Pulmonary artery endothelial cell (primary cell): ENCODE results near the gene ITFG2. TPM values are rescaled to one million over a fixed set of nuclear protein-coding genes. Genes with fewer than 3 reads are reported as not detected.
"Not testable (repeated sequence)": the region's sequence is repeated elsewhere in the genome, so short reads cannot be mapped to it uniquely, and the experiment has no call there.

Source experiments
- DNase-seq: peaks from one replicate; pipeline ENCODE4 v3.0.0-alpha.2; 2011; ENCODE audit warnings: low read depth, low spot score
- total RNA-seq: library from RNA; depleted of rRNA; stranded (reverse); fragments of >200 nt; gene quantifications from 2 replicates; pipeline ENCODE4 v1.2.3, GENCODE V29; 2014

Gene ITFG2
- total RNA-seq, 1 donor from 2014 or later = 11.1 TPM

DNA sequence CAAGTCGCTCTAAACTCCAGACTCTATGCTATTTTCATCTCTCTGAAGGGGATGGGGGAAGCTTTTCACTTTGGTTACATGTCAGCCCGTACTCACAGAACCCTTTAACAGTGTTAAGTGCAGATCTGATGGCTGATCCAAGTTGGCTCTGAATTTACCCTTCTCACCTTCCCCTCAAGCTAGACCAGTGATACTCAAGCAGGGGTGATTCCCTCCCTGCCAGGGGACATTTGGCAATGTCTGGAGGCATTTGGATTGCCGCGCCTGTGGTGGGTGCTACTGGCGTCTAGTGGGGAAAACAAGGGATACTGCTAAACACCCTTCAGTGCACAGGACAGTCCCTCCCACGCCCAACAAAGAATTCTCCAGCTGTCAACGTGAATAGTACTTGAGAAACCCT, 50.4 kb downstream of the ITFG2 start:
- DNase-seq = no peak

DNA sequence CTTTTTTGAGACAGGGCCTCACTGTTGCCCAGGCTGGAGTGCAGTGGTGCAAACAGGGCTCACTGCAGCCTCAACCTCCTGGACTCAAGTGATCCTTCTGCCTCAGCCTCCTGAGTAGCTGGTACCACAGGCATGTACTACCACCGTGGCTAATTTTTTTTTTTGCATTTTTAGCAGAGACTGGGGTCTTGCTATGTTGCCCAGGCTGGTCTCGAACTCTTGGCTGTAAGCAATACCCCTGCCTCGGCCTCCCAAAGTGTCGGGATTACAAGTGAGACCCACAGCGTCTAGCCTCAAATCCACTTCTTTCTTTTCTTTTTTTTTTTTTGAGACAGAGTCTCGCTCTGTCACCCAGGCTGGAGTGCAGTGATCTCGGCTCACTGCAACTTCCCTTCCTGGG, 50.9 kb downstream of the ITFG2 start:
- not testable (repeated sequence) for DNase-seq

DNA sequence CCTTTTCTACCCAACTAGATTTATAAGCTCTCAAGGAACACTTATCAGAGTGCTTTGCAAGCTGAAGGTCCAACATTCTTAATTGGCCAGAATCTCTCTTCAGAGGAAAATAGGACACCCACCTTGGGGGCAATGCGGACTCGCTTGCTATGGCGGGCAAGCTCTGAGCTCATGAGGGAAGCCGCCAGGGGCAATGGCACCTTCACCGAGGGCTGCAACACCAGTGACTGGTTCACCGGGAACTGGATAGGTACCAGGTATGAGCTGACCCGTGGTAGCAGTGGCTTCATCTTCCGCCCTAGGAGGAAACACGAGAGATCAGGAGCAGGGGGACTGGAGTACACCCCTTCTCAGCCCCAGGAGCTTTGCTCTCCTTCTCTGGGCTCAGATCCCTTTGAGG, 51.7 kb downstream of the ITFG2 start:
- no peak for DNase-seq

DNA sequence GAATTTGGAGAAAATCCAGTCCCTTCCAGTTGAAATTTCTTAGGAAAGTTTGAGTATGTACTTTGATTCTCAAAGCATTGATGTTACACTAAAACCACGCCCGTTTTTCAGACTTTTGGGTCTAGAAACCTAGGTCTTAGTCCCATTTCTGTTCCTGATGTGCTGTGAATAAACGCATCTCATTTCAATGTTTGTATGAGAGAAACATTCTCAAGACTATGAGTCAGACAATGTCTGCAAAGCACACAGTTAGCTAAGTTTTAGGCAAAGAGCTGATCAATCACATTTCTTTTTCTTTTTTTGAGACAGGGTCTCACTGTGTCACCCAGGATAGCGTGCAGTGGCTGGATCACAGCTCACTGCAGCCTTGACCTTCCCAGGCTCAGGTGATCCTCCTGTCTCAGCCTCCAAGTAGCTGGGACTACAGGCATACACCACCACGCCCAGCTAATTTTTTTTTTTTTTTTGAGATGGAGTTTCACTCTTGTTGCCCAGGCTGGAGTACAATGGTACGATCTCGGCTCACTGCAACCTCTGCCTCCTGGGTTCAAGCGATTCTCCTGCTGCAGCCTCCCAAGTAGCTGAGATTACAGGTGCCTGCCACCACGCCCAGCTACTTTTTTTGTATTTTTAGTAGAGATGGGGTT, 56.6 kb downstream of the ITFG2 start:
- not testable (repeated sequence) for DNase-seq

Other genes starting within 250 kb of the ITFG2 start
- gene FKBP4, start 17.7 kb upstream of the ITFG2 start, total RNA-seq = 53.5 and 147 TPM in 2 replicates
- not detected in 2 replicates for gene NRIP2, start 22.4 kb downstream of the ITFG2 start, total RNA-seq
- gene TEX52, start 44.4 kb downstream of the ITFG2 start, total RNA-seq = not detected in 2 replicates
- 6.3 and 16.5 TPM in 2 replicates for gene FOXM1, start 64.5 kb downstream of the ITFG2 start, total RNA-seq
- gene RHNO1, start 64.6 kb downstream of the ITFG2 start, total RNA-seq = 19.5 and 27.9 TPM in 2 replicates
- gene TULP3, start 78.2 kb downstream of the ITFG2 start, total RNA-seq = 14.3 and 17.3 TPM in 2 replicates
- gene TEAD4, start 146.7 kb downstream of the ITFG2 start, total RNA-seq = 26.2 and 29.1 TPM in 2 replicates